Ovary (tissue), 9 donors: Measurements from ENCODE around the gene CPEB4. TPM values are rescaled to one million over a fixed set of nuclear protein-coding genes. Genes with fewer than 3 reads are reported as not detected.
A peak's percentile ranks its signal among the peaks of the same experiment; 100 is the strongest.

Experiments
- DNase-seq, 5 donors: peaks; one replicate each; pipeline ENCODE4 v3.0.0-alpha.2; 2019 to 2020
- H3K27ac ChIP-seq, 2 donors: fragments of 200-600 bp; one replicate each; pipeline versions ENCODE4 v1.5.1 to v1.8.0; 2019 to 2022
- H3K27me3 ChIP-seq: fragments of 200-600 bp; one replicate; pipeline ENCODE4 v1.8.0; 2022
- H3K36me3 ChIP-seq: fragments of 200-600 bp; sonication (generic); one replicate; pipeline ENCODE4 v1.5.1; 2019
- H3K4me1 ChIP-seq: one replicate; pipeline ENCODE4 v1.8.1; 2013; ENCODE audit warnings: mild to moderate bottlenecking, moderate library complexity; ENCODE audit not compliant: insufficient read depth
- H3K4me3 ChIP-seq: fragments of 200-600 bp; sonication (generic); one replicate; pipeline ENCODE4 v1.5.1; 2017
- H3K9me3 ChIP-seq, 2 donors: fragments of 200-600 bp in 1 of 2; sonication (generic) in 1 of 2; one replicate each; pipeline versions ENCODE4 v1.5.1 to v1.8.1; 2013 to 2019; ENCODE audit warnings: mild to moderate bottlenecking in 1 of 2, moderate library complexity in 1 of 2
- EP300 ChIP-seq: sonication (generic); formaldehyde crosslinking; IDR thresholded peaks from one replicate; pipeline ENCODE4 v1.6.1; 2017; ENCODE audit warnings: antibody characterized with exemption
- POLR2A ChIP-seq: fragments of 450-650 bp; IDR thresholded peaks from one replicate; pipeline ENCODE4 v1.6.1; 2017; ENCODE audit warnings: antibody characterized with exemption, mild to moderate bottlenecking, moderate library complexity
- WGBS, 3 donors: extraction: QIAGEN DNeasy Blood & Tissue Kit in 1 of 3; methylation state at CpG; one replicate each; pipeline versions ENCODE4 v1.1.5 to v1.1.7; 2013 to 2017; 5-methylcytosine and 5-hydroxymethylcytosine counted together
- intact Hi-C, 4 donors: fragments of 100-400 bp; cut with DNase I; formaldehyde crosslinking; loops; one replicate each; pipeline versions ENCODE4 v1.11.0 to v1.15.1; 2022 to 2023
- polyA plus RNA-seq, 2 donors: library from polyadenylated mRNA; stranded (reverse); fragments of 200-250 nt in 1 of 2; fragments of 350-450 nt in 1 of 2; fragmentation: Illumina TruSeq in 1 of 2; extraction: RNeasy Lipid Tissue Mini Kit (QIAGEN cat#74804) in 1 of 2; gene quantifications; one replicate each; pipeline ENCODE4 v1.2.3, GENCODE V29; 2013 to 2014
- total RNA-seq, 7 donors: library from RNA; depleted of rRNA in 2 of 7; stranded (reverse); fragments of >200 nt in 2 of 7; fragmentation: NEBNext Ultra II Directional in 3 of 7; extraction: Animal tissue kit (Norgen Biotek cat#: 25700) in 3 of 7; gene quantifications; one replicate each; pipeline versions ENCODE4 v1.1.0 to v1.2.4, GENCODE V29; 2016 to 2023
- TF ChIP-seq, protein P1 (sequence below), 3 donors: fragments of 450-650 bp in 2 of 3; fragments of 200-600 bp in 1 of 3; IDR thresholded peaks; one replicate each; pipeline versions ENCODE4 v1.5.1 to v1.8.0; 2016 to 2022; ENCODE audit warnings: antibody characterized with exemption in 3 of 3, mild to moderate bottlenecking in 1 of 3
- donor health status: DM: no; HTN: no; CAD: no; lungs with moderate emphysema.
- donor health status: DM: no; HTN: no; CAD: no.
- donor health status: Bipolar disorder and iron deficiency.
- donor health status: DM: yes; HTN: yes; CAD: no.
- donor health status: DM: no; HTN: no; CAD: no.
- donor health status: DM: yes; HTN: yes; CAD: no.

Gene CPEB4
- total and polyA plus RNA-seq, 9 donors, result 7.2 to 50.1 (median 23.2) TPM

DNA sequence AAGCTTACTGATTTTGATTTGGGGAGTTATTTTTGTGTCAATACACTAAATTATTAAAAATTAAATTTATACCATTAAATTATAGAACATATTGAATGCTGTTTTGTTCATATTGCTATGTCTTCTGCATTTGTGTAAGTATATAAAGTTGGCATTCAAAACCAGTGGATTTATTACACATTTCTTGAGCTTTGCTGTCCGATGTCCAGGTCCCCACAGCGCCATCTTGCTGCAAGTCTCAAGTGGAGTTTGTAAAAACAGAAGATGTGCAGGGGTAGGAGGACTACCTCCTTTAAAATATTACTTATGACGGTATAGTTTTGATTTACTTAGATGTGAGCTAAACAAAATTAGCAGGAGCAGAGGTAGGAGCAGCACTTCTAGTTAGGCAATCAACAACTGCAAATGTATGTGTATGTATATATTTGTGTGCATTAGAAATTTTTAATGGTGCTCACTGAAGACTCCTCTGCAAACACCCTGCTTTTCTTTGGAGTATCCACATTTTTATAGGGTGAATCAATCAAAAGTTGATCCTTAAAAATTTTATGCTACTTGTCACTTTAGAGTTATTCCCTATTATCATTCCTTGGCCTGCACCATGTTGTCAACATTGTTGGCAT is 37.4 kb downstream of the CPEB4 start:
- Histone ChIP-seq H3K9me3 (no peaks in the 10 kb centered on the region), H3K27me3 (no peaks in the 10 kb centered on the region), H3K4me3 (no peak overlapping the region), H3K4me1 (peaks cover 12% of the 10 kb centered on the region), H3K36me3 (no peaks in the 10 kb centered on the region), H3K27ac (no peak overlapping the region)
- intact Hi-C loops, result no loop called here
- TF ChIP-seq, protein P1, sequence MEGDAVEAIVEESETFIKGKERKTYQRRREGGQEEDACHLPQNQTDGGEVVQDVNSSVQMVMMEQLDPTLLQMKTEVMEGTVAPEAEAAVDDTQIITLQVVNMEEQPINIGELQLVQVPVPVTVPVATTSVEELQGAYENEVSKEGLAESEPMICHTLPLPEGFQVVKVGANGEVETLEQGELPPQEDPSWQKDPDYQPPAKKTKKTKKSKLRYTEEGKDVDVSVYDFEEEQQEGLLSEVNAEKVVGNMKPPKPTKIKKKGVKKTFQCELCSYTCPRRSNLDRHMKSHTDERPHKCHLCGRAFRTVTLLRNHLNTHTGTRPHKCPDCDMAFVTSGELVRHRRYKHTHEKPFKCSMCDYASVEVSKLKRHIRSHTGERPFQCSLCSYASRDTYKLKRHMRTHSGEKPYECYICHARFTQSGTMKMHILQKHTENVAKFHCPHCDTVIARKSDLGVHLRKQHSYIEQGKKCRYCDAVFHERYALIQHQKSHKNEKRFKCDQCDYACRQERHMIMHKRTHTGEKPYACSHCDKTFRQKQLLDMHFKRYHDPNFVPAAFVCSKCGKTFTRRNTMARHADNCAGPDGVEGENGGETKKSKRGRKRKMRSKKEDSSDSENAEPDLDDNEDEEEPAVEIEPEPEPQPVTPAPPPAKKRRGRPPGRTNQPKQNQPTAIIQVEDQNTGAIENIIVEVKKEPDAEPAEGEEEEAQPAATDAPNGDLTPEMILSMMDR (IDR thresholded peaks at IDR 0.05), result no peak
- TF ChIP-seq EP300, result no peak
- no peak for TF ChIP-seq POLR2A
- peak in 3 of 5 donors; percentile 19 to 57 (median 35) for DNase-seq
- 46 to 56% (median 56%) methylated on average over 3 of the region's 3 CpGs for WGBS, 3 donors

- no peak overlapping the region for H3K4me3 ChIP-seq
- intact Hi-C loops, result no loop called here
- no peaks in the 10 kb centered on the region for H3K9me3 ChIP-seq
- 75 to 82% (median 81%) methylated on average over 2 of the region's 2 CpGs for WGBS, 3 donors
- peaks cover 9% of the 10 kb centered on the region for H3K4me1 ChIP-seq
- no peak overlapping the region for H3K27ac ChIP-seq
- no peak for DNase-seq
- TF ChIP-seq, protein P1 (IDR thresholded peaks at IDR 0.05), result no peak
- peak; percentile 17 for TF ChIP-seq EP300
- no peaks in the 10 kb centered on the region for H3K27me3 ChIP-seq
- no peaks in the 10 kb centered on the region for H3K36me3 ChIP-seq
Measured at GRCh38 chr5:173926359-173926758, 38.2 kb downstream of the CPEB4 start.

DNA sequence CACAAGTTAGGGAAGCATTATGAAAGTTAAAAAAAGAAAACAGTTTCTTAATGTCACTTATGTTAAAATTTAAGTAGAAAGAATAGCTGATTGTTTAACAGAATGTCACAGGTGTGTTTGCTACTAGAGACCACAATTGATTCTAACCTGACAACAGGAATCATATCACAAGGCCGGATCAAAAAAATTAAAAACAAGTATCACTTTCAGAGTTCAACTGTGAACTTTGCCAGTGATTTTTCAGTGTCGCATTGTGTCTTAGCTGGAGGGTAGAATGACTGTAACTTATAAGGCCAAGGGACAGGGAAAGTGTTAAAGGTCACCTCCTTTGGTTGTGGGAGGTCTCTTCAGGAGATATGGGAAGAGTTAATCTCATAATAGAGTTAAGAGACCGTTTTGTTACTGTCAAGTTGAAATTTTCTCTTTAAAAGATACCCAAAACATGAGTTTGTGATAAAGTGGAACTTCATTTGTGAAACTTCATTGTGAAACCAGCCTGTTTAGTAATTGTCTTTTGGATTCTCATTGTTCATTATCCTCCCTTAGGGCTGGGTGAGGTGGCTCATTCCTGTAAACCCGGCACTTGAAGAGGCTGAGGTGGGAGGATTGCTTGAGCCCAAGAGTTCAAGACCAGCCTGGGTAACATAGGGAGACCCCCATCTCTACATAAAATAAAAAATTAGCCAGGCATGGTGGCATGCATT is 40.9 kb downstream of the CPEB4 start:
- H3K4me1 ChIP-seq, result peaks cover 6% of the 10 kb centered on the region

GRCh38 chr5:173932695-173933139 is 44.6 kb downstream of the CPEB4 start:
- Histone ChIP-seq H3K4me1 (no peaks in the 10 kb centered on the region), H3K27me3 (no peaks in the 10 kb centered on the region), H3K27ac (no peak overlapping the region), H3K9me3 (no peaks in the 10 kb centered on the region), H3K4me3 (no peak overlapping the region), H3K36me3 (no peaks in the 10 kb centered on the region)
- no peak for DNase-seq
- WGBS, 3 donors, result 58 to 66% (median 66%) methylated on average over 2 of the region's 2 CpGs
- intact Hi-C loops, result no loop called here
- TF ChIP-seq EP300, result no peak
- TF ChIP-seq POLR2A, result no peak
- TF ChIP-seq, protein P1 (IDR thresholded peaks at IDR 0.05), result no peak

More for the DNA sequence above, 40.9 kb downstream of the CPEB4 start:
- no peaks in the 10 kb centered on the region for H3K9me3 ChIP-seq
- no peak overlapping the region for H3K27ac ChIP-seq
- H3K4me3 ChIP-seq, result no peak overlapping the region
- intact Hi-C loops, result no loop called here
- WGBS, 3 donors, result 80 to 88% (median 83%) methylated on average over 4 of the region's 4 CpGs
- H3K27me3 ChIP-seq, result no peaks in the 10 kb centered on the region
- no peak for TF ChIP-seq EP300
- TF ChIP-seq, protein P1 (IDR thresholded peaks at IDR 0.05), result no peak
- no peak for TF ChIP-seq POLR2A
- no peaks in the 10 kb centered on the region for H3K36me3 ChIP-seq
- no peak for DNase-seq
